Transverse colon (tissue), 4 donors: Measurements from ENCODE around the gene LIPK. TPM values are rescaled to one million over a fixed set of nuclear protein-coding genes. Genes with fewer than 3 reads are reported as not detected.

Experiments
- DNase-seq: peaks from one replicate; pipeline ENCODE4 v3.0.0-alpha.2; 2019
- H3K27ac ChIP-seq, 4 donors: fragments of 200-600 bp; sonication (generic); 2 replicates each; pipeline ENCODE4 v1.5.1; 2016 to 2018; ENCODE audit warnings: inconsistent platforms in 4 of 4
- H3K27me3 ChIP-seq: fragments of 200-600 bp; sonication (generic); 2 replicates; pipeline ENCODE4 v1.5.1; 2017; ENCODE audit warnings: inconsistent platforms
- H3K36me3 ChIP-seq, 4 donors: fragments of 200-600 bp; sonication (generic); 2 replicates each; pipeline ENCODE4 v1.5.1; 2017 to 2019; ENCODE audit warnings: inconsistent platforms in 4 of 4
- H3K4me1 ChIP-seq, 4 donors: fragments of 200-600 bp; sonication (generic); 2 replicates each; pipeline ENCODE4 v1.5.1; 2017 to 2020; ENCODE audit warnings: inconsistent platforms in 4 of 4
- H3K4me3 ChIP-seq, 4 donors: fragments of 200-600 bp; sonication (generic); 1 replicate in 1 of 4; 2 replicates in 3 of 4; pipeline versions ENCODE4 v1.5.1 to v1.6.1; 2017 to 2019; ENCODE audit warnings: inconsistent platforms in 4 of 4
- H3K9me3 ChIP-seq, 2 donors: fragments of 200-600 bp; sonication (generic); 2 replicates each; pipeline ENCODE4 v1.5.1; 2017 to 2019; ENCODE audit warnings: inconsistent platforms in 2 of 2
- EP300 ChIP-seq: sonication (generic); formaldehyde crosslinking; IDR thresholded peaks from one replicate; pipeline ENCODE4 v1.6.1; 2017; ENCODE audit warnings: antibody characterized with exemption, low read depth
- POLR2A ChIP-seq: fragments of 450-650 bp; IDR thresholded peaks from one replicate; pipeline ENCODE4 v1.6.1; 2016; ENCODE audit warnings: antibody characterized with exemption, mild to moderate bottlenecking, moderate library complexity
- POLR2AphosphoS5 ChIP-seq, 3 donors: sonication (generic); formaldehyde crosslinking; IDR thresholded peaks; one replicate each; pipeline ENCODE4 v1.6.1; 2016; ENCODE audit warnings: antibody characterized with exemption in 3 of 3
- WGBS, 2 donors: methylation state at CpG; one replicate each; pipeline ENCODE4 v1.1.5; 2018; ENCODE audit warnings: low coverage in 1 of 2; 5-methylcytosine and 5-hydroxymethylcytosine counted together
- in situ Hi-C, 4 donors: fragments of 200-750 bp; cut with MboI; loops; one replicate each; pipeline versions ENCODE4 v1.15.0 to v1.15.1; 2017; ENCODE audit warnings: low sequenced_read_pairs in 3 of 4, low pct_ligation_motif_present in 1 of 4, low pct_unique_long_range_greater_than_20kb in 1 of 4
- intact Hi-C: fragments of 100-400 bp; cut with DNase I; formaldehyde crosslinking; loops from one replicate; pipeline ENCODE4 v1.15.1; 2023; ENCODE audit warnings: low total_unique reads
- total RNA-seq, 4 donors: library from RNA; depleted of rRNA; stranded (reverse); fragments of >200 nt; gene quantifications; one replicate each; pipeline ENCODE4 v1.1.0, GENCODE V29; 2016
- TF ChIP-seq, protein P1 (sequence below), 5 experiments: fragments of 200-600 bp in 3 of 5; fragments of 450-650 bp in 2 of 5; sonication (generic) in 3 of 5; IDR thresholded peaks; 1 replicate in 2 of 5; 2 replicates in 3 of 5; pipeline ENCODE4 v1.5.1; 2016 to 2017; ENCODE audit warnings: antibody characterized with exemption in 5 of 5, inconsistent platforms in 3 of 5, mild to moderate bottlenecking in 2 of 5, moderate library complexity in 1 of 5

The LIPK gene
- total RNA-seq, 4 donors from 2014 or later = not detected

- TF ChIP-seq POLR2AphosphoS5 (IDR thresholded peaks at IDR 0.05) (no peak), POLR2A (no peak), EP300 (no peak)
- TF ChIP-seq, protein P1, sequence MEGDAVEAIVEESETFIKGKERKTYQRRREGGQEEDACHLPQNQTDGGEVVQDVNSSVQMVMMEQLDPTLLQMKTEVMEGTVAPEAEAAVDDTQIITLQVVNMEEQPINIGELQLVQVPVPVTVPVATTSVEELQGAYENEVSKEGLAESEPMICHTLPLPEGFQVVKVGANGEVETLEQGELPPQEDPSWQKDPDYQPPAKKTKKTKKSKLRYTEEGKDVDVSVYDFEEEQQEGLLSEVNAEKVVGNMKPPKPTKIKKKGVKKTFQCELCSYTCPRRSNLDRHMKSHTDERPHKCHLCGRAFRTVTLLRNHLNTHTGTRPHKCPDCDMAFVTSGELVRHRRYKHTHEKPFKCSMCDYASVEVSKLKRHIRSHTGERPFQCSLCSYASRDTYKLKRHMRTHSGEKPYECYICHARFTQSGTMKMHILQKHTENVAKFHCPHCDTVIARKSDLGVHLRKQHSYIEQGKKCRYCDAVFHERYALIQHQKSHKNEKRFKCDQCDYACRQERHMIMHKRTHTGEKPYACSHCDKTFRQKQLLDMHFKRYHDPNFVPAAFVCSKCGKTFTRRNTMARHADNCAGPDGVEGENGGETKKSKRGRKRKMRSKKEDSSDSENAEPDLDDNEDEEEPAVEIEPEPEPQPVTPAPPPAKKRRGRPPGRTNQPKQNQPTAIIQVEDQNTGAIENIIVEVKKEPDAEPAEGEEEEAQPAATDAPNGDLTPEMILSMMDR (IDR thresholded peaks at IDR 0.05) = no peak
- H3K27ac ChIP-seq = no peak overlapping the region
- intact Hi-C loops = no loop called here
- H3K9me3 ChIP-seq = no peaks in the 10 kb centered on the region
- H3K36me3 ChIP-seq = no peaks in the 10 kb centered on the region
- in situ Hi-C loops = loop anchor here in 1 of 4 donors (25.0 kb wide), 1 partner anchor 238 kb away; no protein-coding TSS in a partner anchor
- H3K4me1 ChIP-seq = peaks cover 0 to 3% (median 0%) of the 10 kb centered on the region in 4 donors
- 83 to 92% methylated on average over 2 of the region's 2 CpGs for WGBS, 2 donors
- no peak for DNase-seq
- H3K27me3 ChIP-seq = no peaks in the 10 kb centered on the region
- H3K4me3 ChIP-seq = no peak overlapping the region
These were observed 94.4 kb downstream of the LIPK start for GRCh38 chr10:88800152-88801125.

Other genes with a start within 250 kb of the LIPK start
- gene RNLS, start 122.9 kb upstream of the LIPK start, total RNA-seq = 10 to 100 TPM in 3 of 4 donors, 1 to 10 TPM in 1; 2.4 to 78.2 (median 28.9) TPM
- gene LIPJ, start 119.5 kb upstream of the LIPK start, total RNA-seq = under 1 TPM in 1 of 4 donors, not detected in 3; 0.14 TPM
- gene LIPF, start 41.8 kb upstream of the LIPK start, total RNA-seq = not detected
- gene LIPN, start 53.8 kb downstream of the LIPK start, total RNA-seq = under 1 TPM in 1 of 4 donors, not detected in 3; 0.48 TPM
- not detected for gene LIPM, start 96.5 kb downstream of the LIPK start, total RNA-seq
- gene ANKRD22, start 145.6 kb downstream of the LIPK start, total RNA-seq = 10 to 100 TPM in 1 of 4 donors, 1 to 10 TPM in 2, not detected in 1; 3.0 to 12.2 (median 6.1) TPM
- gene STAMBPL1, start 174.0 kb downstream of the LIPK start, total RNA-seq = 100 to 1,000 TPM in 3 of 4 donors, 10 to 100 TPM in 1; 74.8 to 176 (median 134) TPM
- 1,000 to 10,000 TPM in 1 of 4 donors, 100 to 1,000 TPM in 3; 403 to 1,827 (median 457) TPM for gene ACTA2, start 246.5 kb downstream of the LIPK start, total RNA-seq